A673 (cell line): ENCODE data around the gene SSR2. TPM values are rescaled to one million over a fixed set of nuclear protein-coding genes. Genes with fewer than 3 reads are reported as not detected.
A peak's percentile ranks its signal among the peaks of the same experiment; 100 is the strongest.

Source experiments
- BruUV-seq: library from RNA; stranded (reverse); fragments of 400-500 nt; replicated peaks from 2 replicates; lab custom pipeline; 2021; lab: Mats Ljungman, UMichigan
- CTCF ChIA-PET: fragments of 300-600 bp; sonication (Branson Sonifier 250); formaldehyde crosslinking; loops from one replicate; lab custom pipeline; 2022; ENCODE audit warnings: antibody characterized with exemption; lab: Charles Lee
- POLR2A ChIA-PET: fragments of 300-600 bp; sonication (Branson Sonifier 250); formaldehyde crosslinking; loops from one replicate; lab custom pipeline; 2022; ENCODE audit warnings: antibody characterized with exemption; ENCODE audit not compliant: low non-redundant PET; lab: Charles Lee
- DNase-seq: peaks from one replicate; pipeline ENCODE4 v3.0.0-alpha.2; 2015; ENCODE audit warnings: low spot score
- H3K27ac ChIP-seq: fragments of 200-600 bp; sonication (generic); 2 replicates; pipeline ENCODE4 v1.5.1; 2016; ENCODE audit warnings: mixed run types, low read depth, mild to moderate bottlenecking, mixed read lengths, antibody characterized with exemption, low read length; ENCODE audit not compliant: poor library complexity, severe bottlenecking
- H3K27me3 ChIP-seq: fragments of 200-600 bp; sonication (generic); replicated peaks from 2 replicates; pipeline ENCODE4 v1.6.1; 2017; ENCODE audit warnings: mixed run types, low read depth, mild to moderate bottlenecking, mixed read lengths, antibody characterized with exemption, low read length; ENCODE audit not compliant: insufficient read depth, poor library complexity
- H3K36me3 ChIP-seq: fragments of 200-600 bp; sonication (generic); 2 replicates; pipeline ENCODE4 v1.6.1; 2016; ENCODE audit warnings: mixed run types, mild to moderate bottlenecking, mixed read lengths, antibody characterized with exemption, low read length; ENCODE audit not compliant: insufficient read depth, poor library complexity, severe bottlenecking
- H3K4me1 ChIP-seq: fragments of 200-600 bp; sonication (generic); 2 replicates; pipeline ENCODE4 v1.6.1; 2017; ENCODE audit warnings: mixed run types, mild to moderate bottlenecking, mixed read lengths, antibody characterized with exemption, low read length; ENCODE audit not compliant: insufficient read depth, poor library complexity, severe bottlenecking
- H3K4me3 ChIP-seq: fragments of 200-600 bp; sonication (generic); 2 replicates; pipeline ENCODE4 v1.5.1; 2016; ENCODE audit warnings: low read depth, mixed run types, mild to moderate bottlenecking, mixed read lengths, low read length; ENCODE audit not compliant: poor library complexity, severe bottlenecking
- H3K9me3 ChIP-seq: fragments of 200-600 bp; sonication (generic); 2 replicates; pipeline ENCODE4 v1.6.1; 2016; ENCODE audit warnings: mixed run types, low read depth, mild to moderate bottlenecking, mixed read lengths, antibody characterized with exemption, low read length; ENCODE audit not compliant: poor library complexity, severe bottlenecking
- EZH2 ChIP-seq: fragments of 200-600 bp; sonication (generic); IDR thresholded peaks from 2 replicates; pipeline ENCODE4 v1.6.1; 2017; ENCODE audit warnings: borderline replicate concordance, low read depth, mild to moderate bottlenecking, mixed read lengths, antibody characterized with exemption, low read length; ENCODE audit not compliant: poor library complexity, severe bottlenecking
- intact Hi-C: fragments of 100-400 bp; cut with micrococcal nuclease; formaldehyde crosslinking; loops from one replicate; pipeline ENCODE4 v1.10.0; 2022; ENCODE audit not compliant: unreplicated experiment
- total RNA-seq: library from RNA; stranded (reverse); gene quantifications from 2 replicates; pipeline ENCODE4 v1.2.3, GENCODE V29; 2021
- TF ChIP-seq, protein P1 (sequence below): fragments of 300-800, 200-600 bp; sonication (generic); conservative IDR thresholded peaks from 2 replicates; pipeline ENCODE4 v1.5.1; 2017; ENCODE audit warnings: low read depth, mild to moderate bottlenecking, antibody characterized with exemption, low read length, moderate library complexity, mixed read lengths

The SSR2 gene
- total RNA-seq, 1 experiment from 2014 or later = 233 TPM

DNA sequence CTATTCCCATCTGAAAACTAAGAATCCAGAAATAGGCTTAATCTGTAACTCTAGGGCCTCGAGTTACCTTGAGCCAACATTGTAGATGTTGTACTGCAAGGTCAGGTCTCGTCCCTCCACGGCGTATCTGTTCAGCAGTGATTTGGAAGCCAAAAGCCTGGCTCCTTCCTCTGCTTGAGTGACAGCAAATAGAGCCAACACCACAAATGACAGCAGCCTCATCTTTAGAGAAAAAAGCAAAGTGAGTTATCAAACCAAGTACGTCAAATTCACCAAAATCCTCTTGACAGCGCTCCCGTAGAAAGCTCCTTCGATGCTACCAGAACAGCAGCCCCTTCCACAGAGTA, 832 bp downstream of the SSR2 start:
- TSS peak; percentile 72 for BruUV-seq
- Histone ChIP-seq H3K27ac (peak overlapping the region; percentile 55), H3K36me3 (peaks cover 36% of the 10 kb centered on the region), H3K4me1 (peaks cover 4% of the 10 kb centered on the region), H3K9me3 (no peaks in the 10 kb centered on the region), H3K27me3 (no peaks in the 10 kb centered on the region), H3K4me3 (peak overlapping the region; percentile 62)
- no peak for DNase-seq
- ChIA-PET CTCF (interaction anchor here (0.5 kb wide), 1 partner anchor 33 kb away, joined by 4 read pairs; the partner anchor contains the start of gene UBQLN4), POLR2A (no interaction called here)
- TF ChIP-seq EZH2 = no peak
- TF ChIP-seq, protein P1, sequence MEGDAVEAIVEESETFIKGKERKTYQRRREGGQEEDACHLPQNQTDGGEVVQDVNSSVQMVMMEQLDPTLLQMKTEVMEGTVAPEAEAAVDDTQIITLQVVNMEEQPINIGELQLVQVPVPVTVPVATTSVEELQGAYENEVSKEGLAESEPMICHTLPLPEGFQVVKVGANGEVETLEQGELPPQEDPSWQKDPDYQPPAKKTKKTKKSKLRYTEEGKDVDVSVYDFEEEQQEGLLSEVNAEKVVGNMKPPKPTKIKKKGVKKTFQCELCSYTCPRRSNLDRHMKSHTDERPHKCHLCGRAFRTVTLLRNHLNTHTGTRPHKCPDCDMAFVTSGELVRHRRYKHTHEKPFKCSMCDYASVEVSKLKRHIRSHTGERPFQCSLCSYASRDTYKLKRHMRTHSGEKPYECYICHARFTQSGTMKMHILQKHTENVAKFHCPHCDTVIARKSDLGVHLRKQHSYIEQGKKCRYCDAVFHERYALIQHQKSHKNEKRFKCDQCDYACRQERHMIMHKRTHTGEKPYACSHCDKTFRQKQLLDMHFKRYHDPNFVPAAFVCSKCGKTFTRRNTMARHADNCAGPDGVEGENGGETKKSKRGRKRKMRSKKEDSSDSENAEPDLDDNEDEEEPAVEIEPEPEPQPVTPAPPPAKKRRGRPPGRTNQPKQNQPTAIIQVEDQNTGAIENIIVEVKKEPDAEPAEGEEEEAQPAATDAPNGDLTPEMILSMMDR = no peak
- intact Hi-C loops = loop anchor here (10.0 kb wide), 1 partner anchor 115 kb away; no protein-coding TSS in a partner anchor

DNA sequence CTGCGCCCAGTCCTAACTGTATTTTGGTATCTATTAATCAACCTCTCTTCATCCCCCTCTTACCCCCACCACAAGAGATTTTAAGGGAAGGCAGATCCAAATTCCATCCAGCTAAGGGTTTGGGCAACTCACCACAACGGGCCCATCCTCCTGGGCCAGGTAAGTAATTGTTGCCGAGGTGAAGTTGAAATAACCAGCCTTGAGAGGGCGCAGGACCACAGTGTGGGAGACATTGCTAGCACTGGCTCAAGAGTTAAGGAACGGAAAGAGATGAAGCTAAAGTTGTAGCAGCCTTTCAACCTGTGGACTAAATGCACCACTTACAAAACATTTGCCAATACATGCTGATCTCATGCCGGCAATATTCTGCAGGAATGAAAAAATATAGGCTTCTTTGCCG, 5.9 kb downstream of the SSR2 start:
- TF ChIP-seq, protein P1 = no peak
- no peak for TF ChIP-seq EZH2
- Histone ChIP-seq H3K27ac (no peak overlapping the region), H3K36me3 (peaks cover 84% of the 10 kb centered on the region), H3K4me3 (no peak overlapping the region), H3K27me3 (no peaks in the 10 kb centered on the region), H3K9me3 (no peaks in the 10 kb centered on the region), H3K4me1 (peaks cover 2% of the 10 kb centered on the region)
- no TSS peak for BruUV-seq
- ChIA-PET CTCF (no interaction called here), POLR2A (no interaction called here)
- no peak for DNase-seq
- intact Hi-C loops = no loop called here

DNA sequence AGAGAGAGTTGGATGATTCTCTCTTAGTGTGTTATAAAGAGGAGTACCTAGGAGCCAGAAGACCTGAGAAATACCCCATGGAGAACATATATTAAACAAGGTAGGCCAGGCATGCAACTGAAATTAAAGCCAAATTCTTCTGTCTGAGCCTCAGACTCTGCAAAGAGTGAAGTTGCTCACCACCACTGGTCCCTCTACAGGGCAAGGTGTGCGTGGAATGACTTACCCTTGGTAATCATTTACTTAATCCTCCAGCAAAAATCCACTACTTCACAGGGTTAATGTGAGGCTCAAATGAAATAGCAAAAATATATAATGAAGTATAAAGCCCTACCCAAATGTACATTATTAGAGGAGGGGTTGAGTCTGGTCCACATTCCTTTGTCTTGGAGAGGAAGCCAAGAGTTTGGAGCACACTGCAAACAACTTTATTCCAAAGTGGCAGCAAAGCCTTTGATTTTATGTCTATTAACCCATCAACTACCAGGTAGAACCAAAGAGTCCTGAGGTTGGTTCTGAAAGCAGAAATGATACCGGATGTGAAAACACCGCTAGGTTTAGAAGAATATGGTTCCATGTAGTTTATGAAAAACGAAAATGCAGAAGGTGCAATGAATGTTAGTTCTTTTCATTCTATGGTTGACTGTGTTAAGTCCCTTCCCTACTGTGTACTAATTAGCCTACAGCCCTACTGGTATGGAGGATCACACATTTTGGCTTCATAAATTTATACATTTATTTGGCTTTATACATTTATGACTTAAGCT, 8.5 kb downstream of the SSR2 start:
- DNase-seq = no peak
- no peak overlapping the region for H3K4me3 ChIP-seq
- no peak overlapping the region for H3K27ac ChIP-seq
- H3K27me3 ChIP-seq = no peaks in the 10 kb centered on the region
- ChIA-PET CTCF (no interaction called here), POLR2A (no interaction called here)
- TF ChIP-seq EZH2 = no peak
- TF ChIP-seq, protein P1 = no peak
- H3K9me3 ChIP-seq = no peaks in the 10 kb centered on the region
- no peaks in the 10 kb centered on the region for H3K4me1 ChIP-seq
- intact Hi-C loops = no loop called here
- BruUV-seq = no TSS peak
- peaks cover 72% of the 10 kb centered on the region for H3K36me3 ChIP-seq
